CD4-positive, alpha-beta T cell treated with Interleukin-12 subunit alpha and Interleukin-12 subunit beta, for 1 hour (primary cell): Measurements from ENCODE around the gene PPIP5K2.
"Not testable (repeated sequence)": the region's sequence is repeated elsewhere in the genome, so short reads cannot be mapped to it uniquely, and the experiment has no call there.

Experiments used
- DNase-seq: peaks from one replicate; pipeline ENCODE4 v3.0.0-alpha.2; 2020

The PPIP5K2 gene

GRCh38 chr5:103210952-103211351 lies 90.9 kb downstream of the PPIP5K2 start:
- DNase-seq, result no peak

DNA sequence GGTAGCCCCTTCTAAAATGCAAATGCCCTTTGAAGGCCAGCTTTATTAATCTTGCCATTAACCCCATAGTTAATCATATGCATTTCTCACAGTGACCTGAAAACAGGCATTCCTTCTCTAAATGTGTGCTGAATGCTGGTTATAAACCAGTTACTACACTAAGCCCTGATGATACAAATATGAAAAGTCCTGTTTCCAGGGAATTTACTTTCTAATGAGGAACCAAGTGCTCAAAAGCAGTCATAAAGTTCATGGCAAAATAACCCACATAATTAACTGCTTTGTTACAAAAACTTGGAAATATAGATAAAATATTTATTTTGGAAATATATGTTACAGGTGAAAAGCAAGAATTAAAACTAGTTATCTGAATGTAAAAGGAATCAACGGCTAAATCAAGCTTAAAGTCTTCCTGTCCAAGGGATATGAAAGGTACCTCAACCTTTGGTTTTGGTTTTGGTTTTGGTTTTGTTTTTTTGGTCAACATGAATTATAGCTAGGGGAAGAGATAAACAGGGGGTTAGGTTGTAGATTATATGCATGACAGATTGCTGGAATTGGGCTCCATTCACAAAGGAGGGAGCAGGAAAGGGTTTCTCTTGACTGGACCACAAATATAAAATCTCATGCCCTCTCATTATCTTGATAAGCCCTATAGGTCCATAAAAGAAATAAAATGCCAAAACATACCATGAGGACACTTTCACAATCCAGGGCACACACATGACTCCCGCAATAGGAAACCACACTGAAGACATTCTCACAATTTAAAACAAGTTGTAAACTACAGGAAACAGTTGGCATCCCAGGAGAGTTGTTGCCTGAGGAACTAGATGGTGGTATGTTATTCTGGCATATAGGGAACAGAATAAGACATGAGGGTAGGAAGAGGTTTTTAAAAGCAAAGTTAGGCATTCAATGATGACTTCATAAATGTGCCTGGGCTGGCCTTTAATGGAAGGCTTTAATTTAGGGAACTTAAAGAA lies 91.8 kb downstream of the PPIP5K2 start:
- peak; percentile 18 for DNase-seq

DNA sequence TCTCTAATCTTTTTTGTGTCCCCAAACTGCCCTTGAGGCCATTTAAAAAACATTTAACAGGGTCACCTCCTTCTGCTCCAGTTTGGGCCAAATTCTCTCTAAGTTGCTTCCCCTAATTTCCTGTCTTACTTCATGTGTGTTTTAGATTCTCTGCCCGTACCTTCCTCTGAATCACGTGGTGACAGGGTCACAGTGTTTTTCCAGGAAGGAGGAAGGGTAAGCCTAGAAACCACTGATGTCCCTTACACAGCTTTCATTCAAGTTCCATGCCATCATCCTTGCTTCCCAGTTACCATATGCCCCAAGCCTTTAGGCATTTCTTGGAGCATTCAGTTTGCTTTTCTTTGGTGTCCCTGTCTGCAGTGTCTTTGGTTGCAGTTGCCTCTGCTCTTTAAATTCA lies 96.0 kb downstream of the PPIP5K2 start:
- no peak for DNase-seq

DNA sequence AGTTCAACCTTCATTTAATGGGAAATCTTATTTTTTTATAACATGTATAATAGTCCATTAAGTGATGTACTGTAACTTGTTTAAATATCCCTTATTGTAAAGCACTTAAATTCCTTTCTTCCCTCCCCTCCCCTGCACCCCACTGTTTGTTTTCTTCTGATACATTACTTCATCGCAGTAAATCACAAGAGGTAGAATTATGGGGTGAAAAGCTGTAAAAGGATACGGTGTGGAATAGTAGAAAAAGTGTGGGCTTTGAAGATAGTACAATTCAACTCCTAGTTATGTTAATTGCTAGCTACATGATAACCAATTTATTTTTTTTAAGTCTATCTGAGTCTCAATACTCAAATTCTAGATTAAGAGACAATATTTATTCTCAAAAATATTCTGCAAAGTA lies 96.6 kb downstream of the PPIP5K2 start:
- no peak for DNase-seq

DNA sequence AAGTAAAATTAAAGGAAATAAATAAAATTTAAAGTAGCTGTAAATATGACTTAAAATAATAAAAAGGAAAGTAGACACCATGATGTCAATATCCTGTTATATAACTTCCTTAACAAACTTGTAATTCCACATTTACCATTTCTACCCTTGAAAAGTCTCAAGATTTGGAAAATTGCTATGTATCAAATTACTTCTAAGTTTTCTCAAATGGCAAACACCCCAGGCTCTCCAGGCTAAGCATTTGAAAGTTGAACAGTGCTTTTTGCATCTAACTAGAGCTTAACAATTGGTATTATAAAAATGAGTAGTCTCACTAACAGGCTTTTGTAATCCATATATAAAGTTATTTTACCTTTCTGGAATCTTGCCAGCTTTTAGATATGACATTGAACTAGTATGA lies 97.0 kb downstream of the PPIP5K2 start:
- no peak for DNase-seq

DNA sequence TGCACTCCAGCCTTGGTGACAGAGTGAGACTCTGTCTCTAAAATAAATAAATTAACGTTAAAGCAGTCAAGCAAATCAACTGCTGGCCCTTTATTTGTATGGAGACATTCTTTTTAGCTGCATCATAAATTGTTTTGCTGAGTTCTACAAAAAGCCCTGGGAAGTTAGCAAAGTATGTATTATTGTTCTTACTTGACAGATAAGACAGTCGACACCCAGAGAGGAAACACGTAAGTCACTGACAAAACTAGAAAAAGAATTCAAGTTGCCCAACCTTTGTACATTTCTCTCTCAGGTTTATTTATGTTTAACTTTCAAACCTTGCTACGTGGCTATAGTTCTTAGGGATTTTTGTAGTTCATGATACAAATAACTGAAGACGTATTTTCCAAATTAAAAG lies 98.1 kb downstream of the PPIP5K2 start:
- no peak for DNase-seq

DNA sequence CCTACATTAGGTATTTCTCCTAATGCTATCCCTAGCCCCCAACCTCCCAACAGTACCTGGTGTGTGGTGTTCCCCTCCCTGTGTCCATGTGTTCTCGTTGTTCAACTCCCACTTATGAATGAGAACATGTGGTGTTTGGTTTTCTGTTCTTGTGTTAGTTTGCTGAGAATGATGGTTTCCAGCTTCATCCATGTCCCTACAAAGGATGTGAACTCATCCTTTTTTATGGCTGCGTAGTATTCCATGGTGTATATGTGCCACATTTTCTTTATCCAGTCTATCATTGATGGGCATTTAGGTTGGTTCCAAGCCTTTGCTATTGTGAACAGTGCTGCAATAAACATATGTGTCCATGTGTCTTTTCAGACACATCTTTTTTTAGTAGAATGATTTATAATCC lies 99.0 kb downstream of the PPIP5K2 start:
- DNase-seq, result not testable (repeated sequence)

- DNase-seq, result no peak
Measured at GRCh38 chr5:103223031-103223955, 103.2 kb downstream of the PPIP5K2 start.

GRCh38 chr5:103224118-103224893 lies 104.2 kb downstream of the PPIP5K2 start:
- peak; percentile 53 for DNase-seq

DNA sequence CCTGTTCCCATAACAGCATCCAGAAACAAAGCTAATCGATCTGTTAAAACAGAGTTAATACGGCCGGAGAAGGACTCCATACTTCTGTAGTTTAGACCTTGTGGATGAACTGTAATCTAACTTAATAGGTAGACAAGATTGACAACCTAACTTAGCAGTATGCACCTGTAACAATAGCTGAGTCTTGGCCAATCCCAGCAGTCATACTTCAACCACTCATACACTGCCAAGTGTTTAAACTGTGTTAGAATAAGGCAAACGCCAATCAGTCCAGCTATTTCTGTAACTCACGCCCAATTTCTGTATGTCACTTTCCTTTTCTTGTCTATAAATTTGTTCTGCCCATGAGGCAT lies 104.8 kb downstream of the PPIP5K2 start:
- DNase-seq, result no peak

GRCh38 chr5:103228061-103228460 lies 108.0 kb downstream of the PPIP5K2 start:
- DNase-seq, result no peak

DNA sequence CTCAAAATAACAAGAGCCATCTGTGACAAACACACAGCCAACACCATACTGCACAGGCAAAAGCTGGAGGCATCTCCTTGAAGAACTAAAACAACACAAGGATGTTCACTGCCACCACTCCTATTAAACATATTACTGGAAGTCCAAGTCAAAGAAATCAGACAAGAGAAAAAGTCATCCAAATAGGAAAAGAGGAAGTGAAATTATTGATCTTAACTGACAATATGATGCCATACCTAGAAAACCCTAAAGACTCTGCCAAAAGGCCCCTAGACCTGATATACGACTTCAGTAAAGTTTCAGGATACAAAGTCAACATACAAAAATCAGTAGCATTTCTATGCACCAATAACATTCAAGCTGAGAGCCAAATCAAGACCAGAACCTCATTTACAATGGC lies 108.5 kb downstream of the PPIP5K2 start:
- DNase-seq, result no peak

GRCh38 chr5:103232393-103232999 lies 112.4 kb downstream of the PPIP5K2 start:
- DNase-seq, result peak; percentile 39

DNA sequence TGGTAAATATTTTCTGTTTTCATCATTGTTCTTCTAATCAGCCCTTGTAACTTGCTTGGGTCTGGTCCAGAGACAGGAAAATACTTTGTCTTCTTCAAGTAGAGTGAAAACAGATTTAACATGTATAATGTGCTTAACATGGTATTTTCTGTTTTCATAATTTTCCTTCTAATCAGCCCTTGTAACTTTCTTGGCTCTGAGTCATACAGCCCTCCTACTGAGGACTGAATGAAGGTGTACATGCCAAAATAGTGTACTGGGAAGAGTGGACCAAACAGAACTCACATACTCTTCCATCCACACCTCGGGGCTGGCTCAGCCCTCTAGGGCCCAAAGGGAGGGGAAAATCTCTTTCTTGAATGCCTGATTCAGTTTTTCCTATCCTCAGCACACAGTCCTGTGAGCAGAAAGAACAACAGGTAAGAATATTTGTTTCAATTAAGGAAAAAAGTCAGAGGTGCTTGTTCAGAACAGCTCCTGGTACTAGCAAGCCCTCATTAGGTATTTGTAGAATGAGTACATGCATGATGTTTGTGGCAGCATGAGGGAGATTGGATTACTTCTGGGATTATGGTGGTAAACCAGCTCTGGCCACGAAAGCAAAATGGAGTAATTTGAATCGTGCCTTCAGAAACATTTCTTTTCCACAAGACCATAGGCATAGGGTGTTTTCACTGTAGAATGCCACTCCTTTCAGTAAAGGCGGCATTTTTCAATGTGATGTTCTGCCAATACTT lies 114.3 kb downstream of the PPIP5K2 start:
- no peak for DNase-seq

DNA sequence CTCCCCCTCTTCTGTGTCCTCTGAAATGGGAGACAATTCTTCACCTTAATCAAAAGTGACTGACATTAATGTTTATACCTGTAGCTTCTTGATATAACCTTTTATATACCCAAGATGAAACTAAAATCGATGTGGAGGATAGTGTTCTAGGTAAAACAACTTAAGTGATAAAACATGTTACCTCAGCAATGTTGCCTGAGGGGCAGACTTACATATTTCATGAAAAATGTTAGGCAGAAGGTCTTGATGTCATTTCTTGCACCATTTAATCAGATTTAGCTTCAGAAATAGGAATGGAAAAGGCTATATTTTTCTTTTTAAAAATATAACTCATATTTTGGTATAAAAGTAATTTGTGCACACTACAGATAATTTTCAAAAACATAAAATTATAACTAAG lies 115.8 kb downstream of the PPIP5K2 start:
- no peak for DNase-seq

DNA sequence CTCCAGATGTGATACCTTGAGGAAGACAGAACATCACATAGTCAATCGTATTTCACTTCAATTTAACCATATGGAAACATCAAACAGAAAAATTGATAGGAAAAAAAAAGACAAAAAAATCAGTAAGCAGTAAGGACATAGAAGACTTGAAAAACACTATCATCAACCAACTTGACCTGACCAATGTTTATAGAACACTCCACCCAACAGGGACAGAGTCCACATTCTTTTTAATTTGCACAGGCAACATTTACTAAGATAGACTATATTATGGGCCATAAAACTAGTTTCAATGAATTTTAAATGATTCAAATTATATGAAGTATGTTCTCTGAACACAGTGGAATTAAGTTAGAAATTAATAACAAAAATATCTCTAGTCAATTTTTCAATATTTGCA lies 117.7 kb downstream of the PPIP5K2 start:
- DNase-seq, result no peak

GRCh38 chr5:103243665-103244064 lies 123.6 kb downstream of the PPIP5K2 start:
- no peak for DNase-seq

DNA sequence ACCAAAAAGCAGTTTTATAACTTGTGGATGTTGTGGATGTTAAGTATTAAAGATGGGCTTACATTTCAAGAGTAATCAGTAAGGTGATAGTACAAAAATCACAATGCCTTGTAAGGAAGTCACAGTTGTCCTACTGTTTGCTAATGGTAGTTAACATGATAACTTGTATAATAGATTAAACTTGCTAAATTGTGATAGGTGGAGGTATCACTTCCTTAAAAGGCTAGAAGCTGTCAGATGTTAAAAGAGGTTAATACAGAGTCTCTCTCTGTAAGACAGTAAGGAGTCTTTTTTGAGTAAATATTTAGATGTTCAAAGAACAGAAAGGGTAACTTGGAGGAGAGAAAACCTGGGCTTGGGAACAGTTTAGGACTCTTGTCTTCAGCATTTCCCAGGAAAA lies 124.3 kb downstream of the PPIP5K2 start:
- DNase-seq, result no peak

DNA sequence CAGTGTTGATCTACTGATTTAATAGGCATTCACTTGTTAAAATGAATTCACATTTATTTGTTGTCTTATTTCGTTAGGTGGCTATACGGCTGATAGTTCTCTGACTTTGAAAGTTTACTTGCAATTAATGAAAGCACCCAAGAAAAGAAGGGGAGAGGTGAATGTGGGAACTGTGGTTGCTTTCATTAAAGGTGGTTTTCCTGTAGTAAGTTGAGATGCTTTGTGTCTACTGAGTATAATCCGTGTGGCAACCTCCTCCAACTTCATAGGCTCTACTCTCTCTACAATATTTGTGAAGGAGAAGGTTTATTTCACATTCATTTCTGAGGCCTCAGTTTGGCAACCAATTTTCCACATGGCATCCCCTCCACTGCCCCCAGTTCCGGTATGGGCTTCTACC lies 125.7 kb downstream of the PPIP5K2 start:
- peak; percentile 10 for DNase-seq

GRCh38 chr5:103247118-103247517 lies 127.0 kb downstream of the PPIP5K2 start:
- DNase-seq, result no peak

- no peak for DNase-seq
Measured at GRCh38 chr5:103249068-103249467, 129.0 kb downstream of the PPIP5K2 start.

DNA sequence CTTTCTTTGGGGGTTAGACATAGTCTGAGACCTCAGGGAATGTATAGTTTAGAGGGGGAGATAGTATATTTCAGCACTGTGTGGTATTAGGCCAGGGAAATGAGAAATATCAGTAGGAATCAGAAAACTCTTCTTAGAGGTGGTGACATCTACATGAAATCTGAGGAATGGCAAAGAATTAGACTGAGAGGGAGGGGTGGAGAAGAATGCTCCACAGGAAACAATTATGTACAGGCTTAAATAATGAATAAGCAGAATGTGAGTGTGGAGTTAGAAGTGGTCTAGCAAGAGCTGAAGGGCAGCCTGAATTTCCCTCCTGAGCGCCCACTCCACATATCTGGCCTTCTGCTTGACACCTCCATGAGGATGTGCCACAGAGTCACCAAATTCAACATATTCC lies 134.8 kb downstream of the PPIP5K2 start:
- DNase-seq, result no peak
